Activated effector memory CD4-positive, alpha-beta T cell treated with Interleukin-2 at 50 U/mL for 16 hours (primary cell): ENCODE data around the gene SYNPR.

ENCODE experiments used
- DNase-seq: peaks from one replicate; pipeline ENCODE4 v3.0.0-alpha.2; 2020

Gene SYNPR

GRCh38 chr3:63386568-63386967 is 108.5 kb downstream of the SYNPR start:
- DNase-seq = no peak

- no peak for DNase-seq
Measured at GRCh38 chr3:63387568-63387967, 109.5 kb downstream of the SYNPR start.

- no peak for DNase-seq
Measured at GRCh38 chr3:63390710-63391230, 112.7 kb downstream of the SYNPR start.

- DNase-seq = no peak
Measured at GRCh38 chr3:63395960-63396359, 117.9 kb downstream of the SYNPR start.

GRCh38 chr3:63400246-63400860 is 122.2 kb downstream of the SYNPR start:
- no peak for DNase-seq

- no peak for DNase-seq
Measured at GRCh38 chr3:63405882-63406281, 127.8 kb downstream of the SYNPR start.

GRCh38 chr3:63413523-63413922 is 135.4 kb downstream of the SYNPR start:
- DNase-seq = no peak

GRCh38 chr3:63414607-63415006 is 136.5 kb downstream of the SYNPR start:
- no peak for DNase-seq

- DNase-seq = no peak
Measured at GRCh38 chr3:63429905-63430304, 151.8 kb downstream of the SYNPR start.

GRCh38 chr3:63430875-63431274 is 152.8 kb downstream of the SYNPR start:
- no peak for DNase-seq

GRCh38 chr3:63437858-63438257 is 159.8 kb downstream of the SYNPR start:
- no peak for DNase-seq

- DNase-seq = no peak
Measured at GRCh38 chr3:63438826-63439371, 160.8 kb downstream of the SYNPR start.

- DNase-seq = no peak
Measured at GRCh38 chr3:63441262-63441661, 163.2 kb downstream of the SYNPR start.

- DNase-seq = no peak
Measured at GRCh38 chr3:63442918-63443317, 164.8 kb downstream of the SYNPR start.

- no peak for DNase-seq
Measured at GRCh38 chr3:63450023-63450422, 171.9 kb downstream of the SYNPR start.

- no peak for DNase-seq
Measured at GRCh38 chr3:63450634-63451363, 172.7 kb downstream of the SYNPR start.

GRCh38 chr3:63456901-63457300 is 178.8 kb downstream of the SYNPR start:
- no peak for DNase-seq

- DNase-seq = no peak
Measured at GRCh38 chr3:63458405-63458804, 180.3 kb downstream of the SYNPR start.

GRCh38 chr3:63462732-63463131 is 184.6 kb downstream of the SYNPR start:
- DNase-seq = no peak

- no peak for DNase-seq
Measured at GRCh38 chr3:63467392-63467791, 189.3 kb downstream of the SYNPR start.

- DNase-seq = no peak
Measured at GRCh38 chr3:63470745-63471144, 192.6 kb downstream of the SYNPR start.

GRCh38 chr3:63471781-63472180 is 193.7 kb downstream of the SYNPR start:
- no peak for DNase-seq

GRCh38 chr3:63473641-63474166 is 195.6 kb downstream of the SYNPR start:
- DNase-seq = no peak
